ENCODE measurements around the gene CASZ1.

Gene CASZ1

GRCh38 chr1:10669570-10669969 is 126.9 kb downstream of the CASZ1 start:
- Histone ChIP-seq H3K4me3 (ENCODE audit: low read depth in 1 of 2, low read length in 2 of 2) (no peak overlapping the region), H3K4me1 (ENCODE audit: control insufficient read depth in 1 of 2, insufficient read depth in 2 of 2, low read length in 2 of 2) (peaks cover 0 to 70% of the 10 kb centered on the region in 2 donors), H3K36me3 (ENCODE audit: control insufficient read depth in 1 of 2, insufficient read depth in 2 of 2, low read length in 2 of 2) (peaks cover 0 to 6% of the 10 kb centered on the region in 2 donors), H3K9me3 (ENCODE audit: control insufficient read depth in 1 of 2, low read length in 2 of 2) (no peaks in the 10 kb centered on the region), H3K27me3 (ENCODE audit: low read depth, low read length) (no peaks in the 10 kb centered on the region), H3K27ac (ENCODE audit: low read length) (no peak overlapping the region)

GRCh38 chr1:10667861-10668761 is 128.3 kb downstream of the CASZ1 start:
- Histone ChIP-seq H3K27ac (ENCODE audit: low read length) (no peak overlapping the region), H3K4me3 (ENCODE audit: low read depth in 1 of 2, low read length in 2 of 2) (peak overlapping the region in 1 of 2 donors; percentile 40), H3K36me3 (ENCODE audit: control insufficient read depth in 1 of 2, insufficient read depth in 2 of 2, low read length in 2 of 2) (peaks cover 0 to 6% of the 10 kb centered on the region in 2 donors), H3K9me3 (ENCODE audit: control insufficient read depth in 1 of 2, low read length in 2 of 2) (no peaks in the 10 kb centered on the region), H3K4me1 (ENCODE audit: control insufficient read depth in 1 of 2, insufficient read depth in 2 of 2, low read length in 2 of 2) (peaks cover 0 to 68% of the 10 kb centered on the region in 2 donors), H3K27me3 (ENCODE audit: low read depth, low read length) (no peaks in the 10 kb centered on the region)

DNA sequence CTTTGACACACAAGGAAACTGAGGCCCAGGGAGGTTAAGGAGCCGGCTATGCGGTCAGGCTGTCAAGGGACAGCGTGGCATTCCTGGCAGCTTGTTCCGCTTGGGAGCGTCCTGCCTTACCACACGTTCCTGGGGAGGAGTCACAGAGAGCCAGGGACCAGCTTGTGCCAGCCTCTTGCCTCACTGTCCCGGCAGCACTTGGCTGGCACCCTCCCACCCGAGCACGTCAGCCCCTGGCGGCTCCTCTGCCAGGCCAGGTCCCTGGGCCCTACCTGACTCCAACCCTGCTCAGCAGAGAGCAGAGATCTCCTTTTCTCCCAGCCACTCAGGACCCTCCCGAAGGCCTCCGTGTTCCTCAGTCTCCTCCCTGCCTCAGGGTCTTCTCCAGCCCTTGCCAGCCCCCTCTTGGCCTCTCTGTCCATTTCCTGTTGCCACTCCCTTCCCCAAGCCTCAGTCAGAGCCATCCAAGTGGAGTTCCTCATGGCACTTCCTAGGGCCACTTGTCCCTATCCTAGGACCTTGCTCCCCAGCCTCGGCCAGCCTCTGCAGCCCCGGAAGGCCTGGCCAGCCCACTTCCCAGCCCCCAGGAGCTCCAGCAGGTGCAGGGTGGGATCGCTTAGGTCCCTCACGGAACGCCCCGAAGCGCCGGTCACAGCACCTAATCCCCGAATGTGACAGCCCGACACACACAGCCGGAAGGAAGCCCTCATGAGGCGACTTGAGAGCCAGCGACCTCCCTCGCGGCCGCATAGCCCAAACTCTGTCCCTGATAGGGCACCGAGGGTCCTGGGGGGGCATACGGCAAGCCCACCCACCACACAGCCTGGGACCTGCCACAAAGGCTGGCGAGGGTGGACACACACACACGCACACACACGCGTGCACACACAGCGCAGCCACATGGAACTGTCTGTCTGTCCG is 130.3 kb downstream of the CASZ1 start:
- peaks cover 0 to 65% of the 10 kb centered on the region in 2 donors for H3K4me1 ChIP-seq (ENCODE audit: control insufficient read depth in 1 of 2, insufficient read depth in 2 of 2, low read length in 2 of 2)
- H3K4me3 ChIP-seq (ENCODE audit: low read depth in 1 of 2, low read length in 2 of 2): no peak overlapping the region
- peaks cover 0 to 6% of the 10 kb centered on the region in 2 donors for H3K36me3 ChIP-seq (ENCODE audit: control insufficient read depth in 1 of 2, insufficient read depth in 2 of 2, low read length in 2 of 2)
- H3K27ac ChIP-seq (ENCODE audit: low read length): no peak overlapping the region
- no peaks in the 10 kb centered on the region for H3K27me3 ChIP-seq (ENCODE audit: low read depth, low read length)
- H3K9me3 ChIP-seq (ENCODE audit: control insufficient read depth in 1 of 2, low read length in 2 of 2): no peaks in the 10 kb centered on the region

- Histone ChIP-seq H3K27ac (ENCODE audit: low read length) (no peak overlapping the region), H3K9me3 (ENCODE audit: control insufficient read depth in 1 of 2, low read length in 2 of 2) (no peaks in the 10 kb centered on the region), H3K4me3 (ENCODE audit: low read depth in 1 of 2, low read length in 2 of 2) (no peak overlapping the region), H3K27me3 (ENCODE audit: low read depth, low read length) (no peaks in the 10 kb centered on the region), H3K36me3 (ENCODE audit: control insufficient read depth in 1 of 2, insufficient read depth in 2 of 2, low read length in 2 of 2) (peaks cover 0 to 6% of the 10 kb centered on the region in 2 donors), H3K4me1 (ENCODE audit: control insufficient read depth in 1 of 2, insufficient read depth in 2 of 2, low read length in 2 of 2) (peaks cover 0 to 56% of the 10 kb centered on the region in 2 donors)
These were observed 131.2 kb downstream of the CASZ1 start for GRCh38 chr1:10665226-10665625.

DNA sequence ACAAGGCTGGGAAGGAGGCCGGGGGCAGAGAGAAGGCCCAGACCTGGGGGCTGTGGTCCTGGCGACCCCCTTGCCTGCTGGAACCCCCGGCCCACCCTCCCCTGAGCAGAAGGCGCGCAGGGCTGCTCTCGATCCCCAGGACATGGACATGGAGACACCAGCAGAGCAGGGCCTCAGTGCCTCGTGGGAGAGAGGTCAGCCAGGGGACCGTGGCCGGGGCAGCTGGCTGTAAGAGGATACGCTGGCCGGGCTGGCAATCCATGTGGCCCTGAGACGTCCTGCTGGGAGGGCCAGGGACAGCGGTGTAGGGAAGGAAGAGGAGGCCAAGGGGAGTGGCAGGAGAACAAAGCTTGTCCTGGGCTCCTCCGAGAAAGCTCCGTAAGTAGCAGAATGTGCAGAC is 132.2 kb downstream of the CASZ1 start:
- H3K36me3 ChIP-seq (ENCODE audit: control insufficient read depth in 1 of 2, insufficient read depth in 2 of 2, low read length in 2 of 2): peaks cover 0 to 13% of the 10 kb centered on the region in 2 donors
- no peak overlapping the region for H3K4me3 ChIP-seq (ENCODE audit: low read depth in 1 of 2, low read length in 2 of 2)
- H3K27ac ChIP-seq (ENCODE audit: low read length): no peak overlapping the region
- no peaks in the 10 kb centered on the region for H3K9me3 ChIP-seq (ENCODE audit: control insufficient read depth in 1 of 2, low read length in 2 of 2)
- H3K27me3 ChIP-seq (ENCODE audit: low read depth, low read length): no peaks in the 10 kb centered on the region
- H3K4me1 ChIP-seq (ENCODE audit: control insufficient read depth in 1 of 2, insufficient read depth in 2 of 2, low read length in 2 of 2): peaks cover 0 to 49% of the 10 kb centered on the region in 2 donors

DNA sequence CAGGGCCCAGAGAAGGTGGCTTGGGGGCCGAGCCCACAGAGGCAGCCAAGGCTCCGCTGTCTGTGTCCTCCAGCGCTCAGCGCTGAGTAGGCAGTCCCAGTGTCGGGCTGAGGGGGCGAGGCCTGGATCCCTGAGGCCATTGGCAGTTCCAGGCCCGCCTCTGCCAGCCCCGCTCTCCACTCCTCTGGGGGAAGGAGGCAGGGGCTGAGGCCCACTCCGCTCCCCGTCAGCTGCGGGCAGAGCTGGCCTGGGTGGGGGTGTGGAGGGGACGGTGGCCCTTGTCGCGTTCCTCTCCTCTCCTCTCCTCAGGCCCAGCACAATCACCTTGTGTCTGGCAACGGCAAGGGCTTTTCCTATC is 132.8 kb downstream of the CASZ1 start:
- Histone ChIP-seq H3K4me1 (ENCODE audit: control insufficient read depth in 1 of 2, insufficient read depth in 2 of 2, low read length in 2 of 2) (peaks cover 0 to 49% of the 10 kb centered on the region in 2 donors), H3K27me3 (ENCODE audit: low read depth, low read length) (no peaks in the 10 kb centered on the region), H3K4me3 (ENCODE audit: low read depth in 1 of 2, low read length in 2 of 2) (no peak overlapping the region), H3K9me3 (ENCODE audit: control insufficient read depth in 1 of 2, low read length in 2 of 2) (no peaks in the 10 kb centered on the region), H3K36me3 (ENCODE audit: control insufficient read depth in 1 of 2, insufficient read depth in 2 of 2, low read length in 2 of 2) (peaks cover 4 to 17% of the 10 kb centered on the region in 2 donors), H3K27ac (ENCODE audit: low read length) (no peak overlapping the region)

GRCh38 chr1:10662824-10663677 is 133.4 kb downstream of the CASZ1 start:
- peaks cover 4 to 17% of the 10 kb centered on the region in 2 donors for H3K36me3 ChIP-seq (ENCODE audit: control insufficient read depth in 1 of 2, insufficient read depth in 2 of 2, low read length in 2 of 2)
- no peaks in the 10 kb centered on the region for H3K27me3 ChIP-seq (ENCODE audit: low read depth, low read length)
- H3K27ac ChIP-seq (ENCODE audit: low read length): no peak overlapping the region
- no peak overlapping the region for H3K4me3 ChIP-seq (ENCODE audit: low read depth in 1 of 2, low read length in 2 of 2)
- H3K4me1 ChIP-seq (ENCODE audit: control insufficient read depth in 1 of 2, insufficient read depth in 2 of 2, low read length in 2 of 2): peaks cover 0 to 49% of the 10 kb centered on the region in 2 donors
- H3K9me3 ChIP-seq (ENCODE audit: control insufficient read depth in 1 of 2, low read length in 2 of 2): no peaks in the 10 kb centered on the region

DNA sequence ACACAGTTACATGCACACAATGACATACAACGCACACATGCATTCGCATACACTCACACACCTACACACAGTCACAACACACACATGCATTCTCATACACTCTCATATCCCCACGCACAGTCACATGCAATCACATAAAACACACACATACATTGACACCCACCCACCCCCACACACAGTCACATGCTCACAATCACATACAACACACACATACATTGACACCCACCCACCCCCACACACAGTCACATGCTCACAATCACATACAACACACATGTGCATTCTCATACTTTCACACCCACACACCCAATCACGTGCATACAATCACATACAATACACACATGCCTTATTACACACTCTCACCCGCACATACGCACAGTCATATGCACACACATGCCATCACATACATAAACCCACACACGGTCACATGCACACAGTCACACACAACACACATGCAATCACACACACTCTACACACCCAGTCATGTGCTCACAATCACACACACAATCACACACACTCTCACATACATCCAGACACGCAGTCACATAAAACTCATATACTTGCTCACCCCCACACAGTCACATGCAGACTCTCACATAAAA is 134.3 kb downstream of the CASZ1 start:
- H3K4me1 ChIP-seq (ENCODE audit: control insufficient read depth in 1 of 2, insufficient read depth in 2 of 2, low read length in 2 of 2): peaks cover 0 to 48% of the 10 kb centered on the region in 2 donors
- H3K36me3 ChIP-seq (ENCODE audit: control insufficient read depth in 1 of 2, insufficient read depth in 2 of 2, low read length in 2 of 2): peaks cover 4 to 17% of the 10 kb centered on the region in 2 donors
- H3K27ac ChIP-seq (ENCODE audit: low read length): no peak overlapping the region

DNA sequence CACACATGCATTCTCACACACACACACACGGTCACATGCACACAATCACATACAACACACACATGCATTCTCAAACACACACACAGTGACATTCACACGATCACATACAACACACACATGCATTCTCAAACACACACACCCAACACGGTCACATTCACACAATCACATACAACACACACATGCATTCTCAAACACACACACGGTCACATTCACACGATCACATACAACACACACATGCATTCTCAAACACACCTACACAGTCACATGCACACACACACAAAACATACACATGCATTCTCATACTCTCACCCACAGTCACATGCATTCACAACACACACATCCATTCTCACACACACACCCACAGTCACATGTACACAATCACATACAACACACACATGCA is 135.0 kb downstream of the CASZ1 start:
- Histone ChIP-seq H3K4me1 (ENCODE audit: control insufficient read depth in 1 of 2, insufficient read depth in 2 of 2, low read length in 2 of 2) (peaks cover 0 to 53% of the 10 kb centered on the region in 2 donors), H3K27ac (ENCODE audit: low read length) (no peak overlapping the region), H3K36me3 (ENCODE audit: control insufficient read depth in 1 of 2, insufficient read depth in 2 of 2, low read length in 2 of 2) (peaks cover 4 to 17% of the 10 kb centered on the region in 2 donors), H3K9me3 (ENCODE audit: control insufficient read depth in 1 of 2, low read length in 2 of 2) (no peaks in the 10 kb centered on the region), H3K27me3 (ENCODE audit: low read depth, low read length) (no peaks in the 10 kb centered on the region), H3K4me3 (ENCODE audit: low read depth in 1 of 2, low read length in 2 of 2) (no peak overlapping the region)

More for the DNA sequence above, 134.3 kb downstream of the CASZ1 start:
- Histone ChIP-seq H3K4me3 (ENCODE audit: low read depth in 1 of 2, low read length in 2 of 2) (no peak overlapping the region), H3K27me3 (ENCODE audit: low read depth, low read length) (no peaks in the 10 kb centered on the region), H3K9me3 (ENCODE audit: control insufficient read depth in 1 of 2, low read length in 2 of 2) (no peaks in the 10 kb centered on the region)

All from muscle layer of duodenum (tissue), 2 donors.